Smooth muscle cell of the brain vasculature (primary cell): ENCODE measurements around the gene ENOSF1.

Source experiments
- DNase-seq: peaks from one replicate; pipeline ENCODE4 v3.0.0-alpha.2; 2012; ENCODE audit warnings: low read depth, low spot score

The ENOSF1 gene

DNA sequence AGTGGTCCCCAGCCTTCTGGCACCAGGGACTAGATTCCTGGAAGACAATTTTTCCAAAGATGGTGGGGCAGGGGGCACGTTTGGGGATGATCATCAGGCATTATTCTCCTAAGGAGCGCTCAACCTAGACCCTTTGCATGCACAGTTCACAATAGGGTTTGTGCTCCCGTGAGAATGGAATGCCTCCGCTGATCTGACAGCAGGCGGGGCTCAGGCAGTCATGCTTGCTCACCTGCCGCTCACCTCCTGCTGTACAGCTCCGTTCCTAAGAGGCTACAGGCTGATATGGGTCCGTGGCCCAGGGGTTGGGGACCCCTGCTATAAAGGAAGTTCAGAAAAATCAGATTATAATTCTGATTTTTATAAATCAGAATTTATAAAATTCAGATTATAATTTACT is 77.3 kb downstream of the ENOSF1 start:
- DNase-seq = no peak

DNA sequence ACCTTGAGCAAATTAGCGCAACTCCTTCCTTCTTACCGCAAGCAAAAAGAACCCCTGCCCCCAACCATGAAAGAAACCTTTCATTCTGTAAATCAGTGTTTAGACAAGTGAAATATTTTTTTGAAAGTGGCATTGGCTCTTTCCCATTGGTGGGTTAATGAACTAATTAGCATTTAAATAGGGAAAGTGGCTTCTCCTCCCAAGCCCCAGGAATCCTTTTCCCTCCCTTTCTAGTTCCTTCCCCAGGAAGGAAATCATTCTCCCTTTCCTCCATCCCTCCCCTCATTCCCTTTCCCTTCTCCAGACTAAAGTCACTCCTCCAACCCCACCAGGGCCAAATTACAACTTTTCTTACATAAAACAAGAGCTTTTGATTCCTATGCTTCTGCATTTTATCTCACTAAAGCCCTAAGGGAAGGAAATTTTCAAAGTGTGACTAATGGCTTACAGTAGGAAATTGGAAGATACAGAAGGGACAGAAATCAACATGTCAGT is 77.8 kb downstream of the ENOSF1 start:
- DNase-seq = no peak

- no peak for DNase-seq
Measured at GRCh38 chr18:631560-631959, 80.9 kb downstream of the ENOSF1 start.

DNA sequence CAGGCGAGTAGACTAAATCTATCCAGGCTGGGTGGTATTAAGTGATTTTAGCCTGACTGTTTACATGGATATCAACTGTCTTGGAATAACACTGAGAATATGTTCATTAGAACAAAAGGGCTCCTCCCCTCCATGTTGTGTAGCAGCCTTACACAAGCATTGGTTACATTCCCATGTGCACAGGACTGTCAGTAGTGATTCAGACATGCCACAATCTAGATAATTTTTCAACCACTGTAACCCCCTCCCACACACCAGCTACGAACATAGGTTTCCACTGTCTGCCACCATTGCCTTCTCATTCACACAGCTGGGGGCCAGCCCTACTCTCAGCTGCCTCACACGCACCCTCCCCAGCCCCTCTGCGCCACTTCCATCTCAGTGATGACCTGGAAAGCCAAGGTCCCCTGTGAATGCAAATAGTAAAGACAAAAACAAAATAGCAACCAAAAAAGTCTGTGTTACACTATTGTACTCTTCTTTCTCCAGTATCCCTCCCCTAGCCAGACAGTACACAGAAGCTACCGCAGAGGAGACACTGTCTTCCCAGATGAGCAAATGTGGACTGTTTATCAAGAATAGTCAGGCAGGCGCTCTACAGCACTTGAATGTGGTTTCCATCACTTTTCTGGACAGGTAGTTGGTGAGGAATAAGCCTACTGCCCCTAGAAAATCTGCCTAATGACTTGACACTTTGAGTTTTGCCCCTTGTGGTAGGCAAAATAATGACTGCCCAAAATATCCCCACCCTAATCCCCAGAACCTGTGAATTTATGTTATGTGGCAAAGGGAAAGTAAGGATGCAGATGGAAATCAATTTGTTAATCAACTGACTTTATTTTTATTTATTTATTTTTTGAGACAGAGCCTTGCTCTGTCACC is 82.9 kb downstream of the ENOSF1 start:
- DNase-seq = no peak

GRCh38 chr18:627231-627630 is 85.2 kb downstream of the ENOSF1 start:
- no peak for DNase-seq

DNA sequence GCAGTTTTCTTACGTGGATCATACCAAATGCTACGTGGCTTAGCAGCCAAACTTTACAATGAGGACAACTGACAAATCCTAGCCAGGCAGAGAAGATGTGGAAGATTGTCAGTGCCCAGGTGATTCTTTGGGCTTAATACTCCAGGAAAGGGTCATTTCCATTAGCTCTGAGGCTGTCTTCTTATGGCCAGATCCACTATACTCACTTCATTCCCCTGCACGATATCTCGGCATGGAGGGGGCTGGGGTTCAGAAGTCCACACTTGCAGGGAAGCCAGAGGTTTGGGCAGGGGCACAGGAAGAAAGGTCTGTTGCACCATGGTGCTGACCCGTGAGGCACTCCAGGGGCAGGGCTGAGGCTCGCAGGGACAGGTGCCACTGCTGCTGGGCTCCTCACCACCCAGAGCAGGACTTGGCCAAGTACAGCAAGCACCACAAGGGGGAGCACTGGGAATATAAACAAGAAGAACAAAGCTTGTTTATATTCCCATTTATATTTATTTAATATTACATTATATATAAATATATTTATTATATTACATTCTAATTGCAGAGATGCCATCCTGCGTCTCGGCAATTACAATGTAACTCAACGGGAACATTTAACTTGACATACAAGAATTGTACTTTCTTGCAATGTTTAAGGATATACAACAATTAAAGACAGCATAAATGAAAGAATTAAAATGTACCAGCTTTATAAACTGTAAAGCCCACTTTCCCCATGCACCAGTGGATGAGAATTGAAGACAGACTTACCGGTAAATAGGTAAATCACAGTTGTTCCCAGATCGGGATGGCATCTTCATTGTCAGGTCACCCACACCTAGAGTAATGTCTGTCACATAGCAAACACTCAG is 88.4 kb downstream of the ENOSF1 start:
- DNase-seq = peak; percentile 62

DNA sequence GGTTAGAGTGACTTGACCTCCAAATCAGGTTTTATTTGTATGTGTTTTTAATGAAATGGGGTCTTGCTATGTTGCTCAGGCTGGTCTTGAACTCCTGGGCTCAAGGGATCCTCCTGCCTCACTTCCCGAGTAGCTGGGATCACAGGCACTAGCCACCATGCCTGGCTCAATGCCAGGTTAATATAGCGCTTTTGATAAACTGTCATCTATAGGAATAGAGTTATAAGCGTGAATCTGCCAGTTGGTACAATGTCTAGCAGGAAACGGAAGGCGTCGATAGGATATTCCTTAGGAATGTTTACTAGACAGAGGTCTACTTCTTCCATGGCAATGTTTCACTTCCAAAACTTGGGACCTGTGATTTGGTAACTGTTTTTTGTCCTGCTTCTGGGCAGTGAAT is 90.1 kb downstream of the ENOSF1 start:
- no peak for DNase-seq

DNA sequence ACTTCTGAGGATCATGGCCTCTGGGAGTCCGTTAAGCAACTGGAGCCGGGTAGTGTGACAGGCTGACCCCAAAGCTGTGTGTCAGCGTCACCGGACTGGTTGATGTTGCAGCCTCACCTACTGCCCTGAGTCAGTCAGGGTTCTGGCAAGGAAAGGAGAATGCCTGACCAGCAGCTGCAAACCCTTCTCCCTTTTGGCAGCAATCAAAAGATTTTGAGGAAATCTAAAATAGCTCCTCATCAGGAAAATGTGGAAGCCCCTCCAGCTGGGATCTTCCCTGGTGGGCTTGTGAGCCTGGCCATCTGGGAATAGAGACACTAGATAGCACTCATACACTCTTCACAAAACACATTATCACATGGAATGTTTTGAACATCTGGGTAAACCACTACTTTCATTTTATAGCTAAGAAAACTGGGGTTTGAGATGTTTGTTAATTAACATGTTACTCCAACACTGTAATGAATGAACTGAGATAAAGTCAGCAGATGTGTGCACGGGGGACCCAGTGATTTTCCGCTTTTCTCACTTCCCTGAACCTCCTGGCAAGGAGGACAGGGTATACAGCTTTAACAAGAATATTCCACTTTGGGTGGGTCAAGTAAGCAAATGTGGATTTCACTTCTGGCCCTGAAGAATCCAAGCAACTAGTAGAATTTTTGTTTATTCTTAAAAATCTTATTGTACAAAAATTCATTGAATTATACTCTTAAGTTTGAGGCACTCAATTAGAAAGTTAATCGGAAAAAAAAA is 91.0 kb downstream of the ENOSF1 start:
- DNase-seq = no peak
